ENCODE data around the gene TTC39B. TPM values are rescaled to one million over a fixed set of nuclear protein-coding genes. Genes with fewer than 3 reads are reported as not detected.

Gene TTC39B
- total RNA-seq, 1 donor from 2014 or later, result 49.2 TPM

- no peaks in the 10 kb centered on the region for H3K9me3 ChIP-seq
- no peak for TF ChIP-seq CTCF (IDR thresholded peaks at IDR 0.05)
- H3K27me3 ChIP-seq (ENCODE audit: low read depth), result no peaks in the 10 kb centered on the region
- ATAC-seq, result no peak
- H3K4me3 ChIP-seq, result no peak overlapping the region
- intact Hi-C loops (cut with DNase I), result no loop called here
- H3K4me1 ChIP-seq, result no peaks in the 10 kb centered on the region
- H3K27ac ChIP-seq, result no peak overlapping the region
- H3K36me3 ChIP-seq, result no peaks in the 10 kb centered on the region
- no peak for DNase-seq
These were observed 156.1 kb downstream of the TTC39B start for GRCh38 chr9:15150939-15151338.

GRCh38 chr9:15149450-15149849, 157.6 kb downstream of the TTC39B start:
- ATAC-seq (no peak), DNase-seq (no peak)
- Histone ChIP-seq H3K4me3 (no peak overlapping the region), H3K4me1 (no peaks in the 10 kb centered on the region), H3K36me3 (no peaks in the 10 kb centered on the region), H3K27me3 (ENCODE audit: low read depth) (no peaks in the 10 kb centered on the region), H3K27ac (no peak overlapping the region), H3K9me3 (no peaks in the 10 kb centered on the region)
- intact Hi-C loops (cut with DNase I), result no loop called here
- TF ChIP-seq CTCF (IDR thresholded peaks at IDR 0.05), result no peak

GRCh38 chr9:15146268-15146700, 160.7 kb downstream of the TTC39B start:
- Histone ChIP-seq H3K27ac (no peak overlapping the region), H3K4me1 (no peaks in the 10 kb centered on the region), H3K27me3 (ENCODE audit: low read depth) (no peaks in the 10 kb centered on the region), H3K9me3 (no peaks in the 10 kb centered on the region), H3K4me3 (no peak overlapping the region), H3K36me3 (no peaks in the 10 kb centered on the region)
- intact Hi-C loops (cut with DNase I), result no loop called here
- TF ChIP-seq CTCF (IDR thresholded peaks at IDR 0.05), result no peak
- no peak for ATAC-seq
- DNase-seq, result no peak

GRCh38 chr9:15144622-15145061, 162.4 kb downstream of the TTC39B start:
- DNase-seq (no peak), ATAC-seq (no peak)
- Histone ChIP-seq H3K27ac (no peak overlapping the region), H3K27me3 (ENCODE audit: low read depth) (no peaks in the 10 kb centered on the region), H3K9me3 (no peaks in the 10 kb centered on the region), H3K4me3 (no peak overlapping the region), H3K36me3 (no peaks in the 10 kb centered on the region), H3K4me1 (no peaks in the 10 kb centered on the region)
- intact Hi-C loops (cut with DNase I), result no loop called here
- no peak for TF ChIP-seq CTCF (IDR thresholded peaks at IDR 0.05)

- intact Hi-C loops (cut with DNase I), result no loop called here
- no peak overlapping the region for H3K4me3 ChIP-seq
- peak; percentile 69 to 80 for ATAC-seq
- H3K4me1 ChIP-seq, result no peaks in the 10 kb centered on the region
- H3K9me3 ChIP-seq, result no peaks in the 10 kb centered on the region
- no peak for DNase-seq
- H3K27me3 ChIP-seq (ENCODE audit: low read depth), result no peaks in the 10 kb centered on the region
- peak; percentile 83 for TF ChIP-seq CTCF (IDR thresholded peaks at IDR 0.05)
- H3K27ac ChIP-seq, result no peak overlapping the region
- H3K36me3 ChIP-seq, result no peaks in the 10 kb centered on the region
These were observed 164.0 kb downstream of the TTC39B start for GRCh38 chr9:15142878-15143534.
